ENCODE data around the gene FCMR.
"Not testable (repeated sequence)": the region's sequence is repeated elsewhere in the genome, so short reads cannot be mapped to it uniquely, and the experiment has no call there.

The FCMR gene

DNA sequence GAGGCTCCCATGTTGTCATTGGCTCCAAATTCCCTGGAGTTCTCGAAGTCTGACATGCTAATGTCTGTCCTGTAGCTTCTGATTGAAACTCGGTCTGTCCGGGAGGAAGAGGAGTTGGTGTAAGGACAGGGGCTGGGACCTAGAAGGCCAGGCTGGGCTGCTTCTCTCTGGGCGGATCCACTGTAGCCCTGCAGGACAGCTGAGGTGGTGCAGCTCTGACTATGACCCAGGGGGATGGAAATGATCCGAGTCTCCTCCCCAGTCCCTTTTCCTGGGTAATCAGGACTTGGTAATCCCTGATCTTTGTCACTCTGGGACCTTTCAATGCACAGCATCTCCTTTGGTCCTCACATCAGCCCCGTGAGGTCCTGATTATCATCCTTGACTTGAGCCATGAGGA lies 10.0 kb upstream of the FCMR start:
- Histone ChIP-seq H3K36me3 (ENCODE audit: insufficient read depth, low read length) (no peaks in the 10 kb centered on the region), H3K4me1 (ENCODE audit: insufficient read depth, low read length) (no peaks in the 10 kb centered on the region), H3K27me3 (ENCODE audit: control insufficient read depth in 1 of 2, insufficient read depth in 2 of 2, low read length in 2 of 2) (no peaks in the 10 kb centered on the region)

DNA sequence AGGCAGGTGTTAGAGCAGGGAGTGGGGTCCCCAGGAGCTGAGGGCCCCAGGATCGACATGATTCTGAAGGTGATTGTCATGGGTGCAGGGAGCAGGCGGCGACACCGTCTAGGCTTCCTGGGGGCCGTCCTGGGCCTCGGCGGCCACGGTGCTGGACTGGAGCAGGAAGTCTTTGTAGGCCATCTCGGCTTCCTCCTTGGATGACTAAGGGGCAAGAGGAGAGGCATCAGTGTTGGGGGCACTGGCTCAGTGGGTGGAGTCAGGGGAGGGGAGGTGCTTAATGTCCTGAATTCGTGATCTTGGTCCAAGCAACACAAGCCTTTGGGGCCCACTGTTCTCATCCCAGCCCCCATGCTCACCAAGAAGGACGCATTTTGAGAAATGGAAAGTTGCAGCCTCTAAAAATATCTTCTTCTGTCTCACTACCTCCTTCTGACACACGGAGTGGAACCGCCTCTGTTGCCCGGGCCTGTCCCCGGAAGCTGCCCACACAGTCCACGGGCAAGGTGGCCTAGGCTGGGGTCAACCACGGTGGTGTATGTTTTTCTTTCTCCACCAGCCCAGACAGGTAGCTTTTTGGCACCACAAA lies 8.6 kb upstream of the FCMR start:
- no peaks in the 10 kb centered on the region for H3K4me1 ChIP-seq (ENCODE audit: insufficient read depth, low read length)
- H3K27me3 ChIP-seq (ENCODE audit: control insufficient read depth in 1 of 2, insufficient read depth in 2 of 2, low read length in 2 of 2) = no peaks in the 10 kb centered on the region
- H3K4me3 ChIP-seq (ENCODE audit: low read depth in 1 of 2, low read length in 2 of 2) = no peak overlapping the region
- no peak overlapping the region for H3K9ac ChIP-seq (ENCODE audit: low read length)
- H3K9me3 ChIP-seq (ENCODE audit: low read length) = no peaks in the 10 kb centered on the region
- no peak overlapping the region for H3K27ac ChIP-seq (ENCODE audit: low read depth, low read length)
- no peaks in the 10 kb centered on the region for H3K36me3 ChIP-seq (ENCODE audit: insufficient read depth, low read length)

More for the DNA sequence above, 10.0 kb upstream of the FCMR start:
- H3K9ac ChIP-seq (ENCODE audit: low read length) = no peak overlapping the region
- no peak overlapping the region for H3K27ac ChIP-seq (ENCODE audit: low read depth, low read length)
- H3K4me3 ChIP-seq (ENCODE audit: low read depth in 1 of 2, low read length in 2 of 2) = no peak overlapping the region
- no peaks in the 10 kb centered on the region for H3K9me3 ChIP-seq (ENCODE audit: low read length)

DNA sequence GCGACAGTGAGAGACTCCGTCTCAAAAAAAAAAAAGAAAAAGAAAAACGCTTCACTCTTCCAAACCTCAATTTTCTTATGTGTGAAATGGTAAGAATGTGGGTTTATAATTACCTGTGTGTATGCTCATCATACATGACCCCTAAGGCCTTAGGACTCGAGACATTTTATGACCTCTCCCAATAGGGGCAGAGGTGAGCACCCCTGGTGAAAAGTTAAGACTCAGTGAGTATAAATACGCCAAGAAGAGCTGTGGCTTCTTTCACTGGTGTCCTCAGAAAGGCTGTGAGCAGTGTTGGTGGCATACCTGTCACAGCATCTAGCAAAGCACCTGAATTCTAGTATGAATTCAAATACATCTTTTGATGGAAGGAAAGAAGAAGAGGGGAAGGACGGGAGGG lies 7.8 kb upstream of the FCMR start:
- no peaks in the 10 kb centered on the region for H3K9me3 ChIP-seq (ENCODE audit: low read length)
- H3K27ac ChIP-seq (ENCODE audit: low read depth, low read length) = no peak overlapping the region
- no peaks in the 10 kb centered on the region for H3K4me1 ChIP-seq (ENCODE audit: insufficient read depth, low read length)
- H3K36me3 ChIP-seq (ENCODE audit: insufficient read depth, low read length) = no peaks in the 10 kb centered on the region
- no peak overlapping the region for H3K9ac ChIP-seq (ENCODE audit: low read length)
- H3K4me3 ChIP-seq (ENCODE audit: low read depth in 1 of 2, low read length in 2 of 2) = no peak overlapping the region
- H3K27me3 ChIP-seq (ENCODE audit: control insufficient read depth in 1 of 2, insufficient read depth in 2 of 2, low read length in 2 of 2) = no peaks in the 10 kb centered on the region

DNA sequence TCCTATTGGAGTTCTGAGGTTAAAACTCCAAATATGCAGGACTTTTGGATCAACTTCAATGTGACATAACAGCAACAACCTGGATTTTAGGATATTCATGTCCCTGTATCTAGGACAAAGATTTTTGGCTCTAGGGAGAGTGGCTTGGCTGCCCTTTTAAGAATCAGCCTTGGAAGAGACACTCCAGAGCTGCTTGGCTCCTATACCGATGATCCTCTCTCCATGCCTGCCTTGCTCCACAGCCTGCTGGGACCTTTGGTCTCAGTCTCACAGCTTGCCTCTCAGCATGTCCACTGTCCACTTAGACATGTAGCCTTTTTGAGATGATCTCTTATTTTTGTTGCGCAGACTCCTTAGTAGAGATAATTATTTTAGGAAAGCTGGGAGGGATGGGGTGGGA lies 4.5 kb upstream of the FCMR start:
- no peak overlapping the region for H3K4me3 ChIP-seq (ENCODE audit: low read depth in 1 of 2, low read length in 2 of 2)
- no peaks in the 10 kb centered on the region for H3K9me3 ChIP-seq (ENCODE audit: low read length)
- H3K27me3 ChIP-seq (ENCODE audit: control insufficient read depth in 1 of 2, insufficient read depth in 2 of 2, low read length in 2 of 2) = no peaks in the 10 kb centered on the region
- no peaks in the 10 kb centered on the region for H3K36me3 ChIP-seq (ENCODE audit: insufficient read depth, low read length)
- H3K9ac ChIP-seq (ENCODE audit: low read length) = no peak overlapping the region
- no peak overlapping the region for H3K27ac ChIP-seq (ENCODE audit: low read depth, low read length)
- no peaks in the 10 kb centered on the region for H3K4me1 ChIP-seq (ENCODE audit: insufficient read depth, low read length)

DNA sequence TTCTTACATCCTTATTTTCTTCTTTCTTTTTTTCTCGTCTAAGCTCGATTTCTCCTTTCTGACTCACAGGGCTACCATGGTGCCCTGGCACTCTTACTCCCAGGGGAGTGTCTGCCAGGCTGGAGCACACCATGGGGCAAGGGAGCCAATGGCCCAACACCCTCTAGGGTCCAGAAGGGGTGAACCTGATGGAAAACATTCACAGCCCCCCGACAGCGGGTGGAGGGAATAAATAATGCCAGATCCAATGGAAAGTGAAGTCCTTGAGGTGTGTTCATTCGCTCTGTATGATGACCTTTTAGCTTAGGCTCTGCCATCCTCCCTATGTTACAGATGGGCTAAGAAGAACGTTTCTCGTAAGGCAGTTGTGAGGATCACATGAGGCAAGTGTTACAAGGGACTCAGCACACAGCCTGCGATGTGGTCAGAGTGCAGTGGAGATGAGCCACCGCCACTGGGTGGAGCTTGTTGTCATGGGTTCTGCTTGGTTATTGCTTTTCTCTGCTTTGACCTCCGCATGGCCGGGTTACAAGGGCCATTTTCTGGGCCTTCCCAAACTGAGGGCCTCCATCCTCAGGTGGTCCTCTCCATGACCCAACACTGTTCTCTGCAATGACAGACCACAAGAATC lies 3.5 kb upstream of the FCMR start:
- Histone ChIP-seq H3K36me3 (ENCODE audit: insufficient read depth, low read length) (no peaks in the 10 kb centered on the region), H3K9ac (ENCODE audit: low read length) (no peak overlapping the region), H3K27ac (ENCODE audit: low read depth, low read length) (no peak overlapping the region), H3K4me3 (ENCODE audit: low read depth in 1 of 2, low read length in 2 of 2) (no peak overlapping the region), H3K27me3 (ENCODE audit: control insufficient read depth in 1 of 2, insufficient read depth in 2 of 2, low read length in 2 of 2) (no peaks in the 10 kb centered on the region), H3K9me3 (ENCODE audit: low read length) (no peaks in the 10 kb centered on the region), H3K4me1 (ENCODE audit: insufficient read depth, low read length) (no peaks in the 10 kb centered on the region)

- Histone ChIP-seq H3K9ac (ENCODE audit: low read length) (no peak overlapping the region), H3K9me3 (ENCODE audit: low read length) (no peaks in the 10 kb centered on the region), H3K36me3 (ENCODE audit: insufficient read depth, low read length) (no peaks in the 10 kb centered on the region), H3K4me1 (ENCODE audit: insufficient read depth, low read length) (no peaks in the 10 kb centered on the region), H3K27me3 (ENCODE audit: control insufficient read depth in 1 of 2, insufficient read depth in 2 of 2, low read length in 2 of 2) (no peaks in the 10 kb centered on the region), H3K4me3 (ENCODE audit: low read depth in 1 of 2, low read length in 2 of 2) (no peak overlapping the region), H3K27ac (ENCODE audit: low read depth, low read length) (no peak overlapping the region)
These were observed 2.9 kb upstream of the FCMR start for GRCh38 chr1:206924592-206925105.

DNA sequence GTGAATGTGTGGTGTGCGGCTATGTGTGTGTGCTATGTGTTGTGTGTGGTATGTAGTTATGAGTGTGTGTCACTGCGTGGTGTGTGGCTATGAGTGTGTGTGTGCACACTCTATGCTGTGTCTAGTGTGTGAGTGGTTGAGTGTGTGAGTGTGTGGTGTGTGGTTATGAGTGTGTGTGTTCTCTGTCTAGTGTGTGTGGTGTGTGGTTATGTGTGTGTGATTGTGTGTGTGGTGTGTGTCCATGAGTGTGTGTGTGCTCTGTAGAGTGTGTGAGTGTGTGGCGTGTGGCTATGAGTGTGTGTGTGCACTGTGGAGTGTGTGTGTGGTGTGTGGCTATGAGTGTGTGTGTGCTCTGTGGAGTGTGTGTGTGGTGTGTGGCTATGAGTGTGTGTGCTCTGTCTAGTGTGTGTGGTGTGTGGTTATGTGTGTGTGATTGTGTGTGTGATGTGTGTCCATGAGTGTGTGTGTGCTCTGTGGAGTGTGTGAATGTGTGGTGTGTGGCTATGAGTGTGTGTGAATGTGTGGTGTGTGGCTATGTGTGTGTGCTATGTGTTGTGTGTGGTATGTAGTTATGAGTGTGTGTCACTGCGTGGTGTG lies 2.3 kb upstream of the FCMR start:
- not testable (repeated sequence) for H3K9ac ChIP-seq (ENCODE audit: low read length); H3K27me3 ChIP-seq (ENCODE audit: control insufficient read depth in 1 of 2, insufficient read depth in 2 of 2, low read length in 2 of 2); H3K4me1 ChIP-seq (ENCODE audit: insufficient read depth, low read length); H3K9me3 ChIP-seq (ENCODE audit: low read length); H3K4me3 ChIP-seq (ENCODE audit: low read depth in 1 of 2, low read length in 2 of 2); H3K27ac ChIP-seq (ENCODE audit: low read depth, low read length); H3K36me3 ChIP-seq (ENCODE audit: insufficient read depth, low read length)

DNA sequence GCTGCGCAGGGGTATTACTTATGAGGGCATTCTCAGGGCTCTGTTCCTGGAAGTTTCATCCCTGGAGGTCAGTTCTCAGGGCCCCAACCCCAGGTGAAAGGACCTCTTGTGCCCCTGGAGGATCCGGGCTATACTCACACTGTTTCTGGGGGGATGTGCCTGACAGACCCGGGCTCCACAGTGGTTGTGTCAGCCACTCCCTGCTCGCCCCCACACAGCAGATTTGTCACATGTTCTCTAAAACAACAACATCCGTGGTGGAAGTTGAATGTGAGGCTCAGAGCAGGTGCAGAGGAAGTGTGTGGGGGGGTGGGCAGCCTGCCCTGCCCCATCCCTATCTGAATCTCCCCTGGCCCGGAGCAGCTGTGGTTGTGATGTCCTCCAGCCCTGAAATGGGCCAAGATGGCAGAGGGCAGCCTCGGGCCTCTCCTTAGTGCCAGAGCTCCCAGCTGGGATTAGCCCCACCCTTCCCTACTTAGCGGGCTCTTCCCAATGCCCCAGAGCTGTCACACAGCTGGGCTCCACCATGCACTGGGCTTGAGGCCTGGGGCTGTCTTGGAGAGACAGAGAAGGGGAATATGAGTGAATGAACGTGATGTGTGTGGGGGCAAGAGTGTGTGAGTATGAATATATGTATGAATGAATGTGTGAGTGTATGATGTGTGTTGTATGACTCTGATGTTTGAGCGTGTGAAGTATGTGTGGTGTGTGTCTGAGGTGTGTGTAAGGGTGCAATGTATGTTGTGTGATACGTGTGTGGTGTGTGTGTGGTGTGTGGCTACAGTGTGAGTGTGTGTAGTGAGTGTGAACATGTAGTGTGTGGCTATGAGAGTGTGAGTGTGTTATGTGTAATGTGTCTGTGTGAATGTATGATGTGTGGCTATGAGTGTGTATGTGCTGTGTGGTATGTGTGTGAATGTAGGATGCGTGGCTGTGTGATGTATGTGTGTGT lies 1.5 kb upstream of the FCMR start:
- H3K4me1 ChIP-seq (ENCODE audit: insufficient read depth, low read length) = no peaks in the 10 kb centered on the region
- no peaks in the 10 kb centered on the region for H3K36me3 ChIP-seq (ENCODE audit: insufficient read depth, low read length)
- no peaks in the 10 kb centered on the region for H3K9me3 ChIP-seq (ENCODE audit: low read length)
- H3K9ac ChIP-seq (ENCODE audit: low read length) = no peak overlapping the region
- no peak overlapping the region for H3K4me3 ChIP-seq (ENCODE audit: low read depth in 1 of 2, low read length in 2 of 2)
- no peak overlapping the region for H3K27ac ChIP-seq (ENCODE audit: low read depth, low read length)
- no peaks in the 10 kb centered on the region for H3K27me3 ChIP-seq (ENCODE audit: control insufficient read depth in 1 of 2, insufficient read depth in 2 of 2, low read length in 2 of 2)

DNA sequence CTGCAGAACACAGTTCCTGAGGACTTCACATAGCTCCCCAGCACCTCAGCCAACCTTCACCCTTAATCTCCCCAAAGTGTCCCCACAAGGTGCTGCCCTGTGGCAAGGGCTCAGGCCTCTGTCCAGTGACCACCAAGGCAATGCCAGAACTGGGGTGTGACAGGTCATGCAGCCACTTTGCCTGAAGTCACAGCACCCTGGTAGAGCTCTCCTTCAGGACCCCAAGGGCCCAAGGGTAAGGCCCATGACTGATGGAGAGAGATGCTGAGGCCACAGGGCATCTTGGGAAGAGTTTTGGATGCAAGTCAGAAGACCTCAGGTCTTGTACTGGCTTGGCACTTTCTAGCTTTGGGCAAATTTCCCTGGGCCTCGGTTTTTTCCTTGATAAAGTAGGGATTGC lies 783 bp upstream of the FCMR start:
- H3K4me3 ChIP-seq (ENCODE audit: low read depth in 1 of 2, low read length in 2 of 2) = no peak overlapping the region
- no peaks in the 10 kb centered on the region for H3K36me3 ChIP-seq (ENCODE audit: insufficient read depth, low read length)
- no peak overlapping the region for H3K27ac ChIP-seq (ENCODE audit: low read depth, low read length)

DNA sequence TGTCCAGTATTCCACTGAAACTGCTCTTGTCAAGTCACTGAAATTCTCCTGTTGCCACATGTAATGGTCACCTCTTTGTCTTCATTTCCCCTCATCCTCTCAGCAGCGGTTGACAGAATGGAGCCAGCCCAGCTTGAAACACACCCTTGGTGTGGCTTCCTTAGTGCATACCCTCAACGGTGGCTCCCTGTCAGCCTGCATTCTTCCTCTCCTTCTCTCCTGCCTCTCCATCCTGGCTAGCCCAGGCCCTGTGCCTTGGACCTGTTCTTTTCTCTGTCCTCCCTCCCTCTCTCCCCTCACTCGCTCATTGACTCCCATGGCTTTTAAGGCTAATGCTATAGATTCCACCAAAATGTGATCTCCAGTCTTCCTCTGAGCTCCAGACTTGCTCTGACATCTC lies 3.7 kb downstream of the FCMR start:
- Histone ChIP-seq H3K4me1 (ENCODE audit: insufficient read depth, low read length) (no peaks in the 10 kb centered on the region), H3K4me3 (ENCODE audit: low read depth in 1 of 2, low read length in 2 of 2) (no peak overlapping the region), H3K27ac (ENCODE audit: low read depth, low read length) (no peak overlapping the region)

More for the DNA sequence above, 783 bp upstream of the FCMR start:
- Histone ChIP-seq H3K9me3 (ENCODE audit: low read length) (no peaks in the 10 kb centered on the region), H3K27me3 (ENCODE audit: control insufficient read depth in 1 of 2, insufficient read depth in 2 of 2, low read length in 2 of 2) (no peaks in the 10 kb centered on the region), H3K9ac (ENCODE audit: low read length) (no peak overlapping the region), H3K4me1 (ENCODE audit: insufficient read depth, low read length) (no peaks in the 10 kb centered on the region)

GRCh38 chr1:206916000-206916709 lies 5.6 kb downstream of the FCMR start:
- Histone ChIP-seq H3K9ac (ENCODE audit: low read length) (no peak overlapping the region), H3K36me3 (ENCODE audit: insufficient read depth, low read length) (no peaks in the 10 kb centered on the region), H3K9me3 (ENCODE audit: low read length) (no peaks in the 10 kb centered on the region), H3K27ac (ENCODE audit: low read depth, low read length) (no peak overlapping the region), H3K4me3 (ENCODE audit: low read depth in 1 of 2, low read length in 2 of 2) (no peak overlapping the region), H3K4me1 (ENCODE audit: insufficient read depth, low read length) (no peaks in the 10 kb centered on the region), H3K27me3 (ENCODE audit: control insufficient read depth in 1 of 2, insufficient read depth in 2 of 2, low read length in 2 of 2) (no peaks in the 10 kb centered on the region)

More for the DNA sequence above, 3.7 kb downstream of the FCMR start:
- H3K27me3 ChIP-seq (ENCODE audit: control insufficient read depth in 1 of 2, insufficient read depth in 2 of 2, low read length in 2 of 2) = no peaks in the 10 kb centered on the region
- H3K9me3 ChIP-seq (ENCODE audit: low read length) = no peaks in the 10 kb centered on the region
- H3K36me3 ChIP-seq (ENCODE audit: insufficient read depth, low read length) = no peaks in the 10 kb centered on the region
- no peak overlapping the region for H3K9ac ChIP-seq (ENCODE audit: low read length)

All from muscle layer of colon (tissue), 2 donors.